ENCODE data around the gene UBAC1.

DNA sequence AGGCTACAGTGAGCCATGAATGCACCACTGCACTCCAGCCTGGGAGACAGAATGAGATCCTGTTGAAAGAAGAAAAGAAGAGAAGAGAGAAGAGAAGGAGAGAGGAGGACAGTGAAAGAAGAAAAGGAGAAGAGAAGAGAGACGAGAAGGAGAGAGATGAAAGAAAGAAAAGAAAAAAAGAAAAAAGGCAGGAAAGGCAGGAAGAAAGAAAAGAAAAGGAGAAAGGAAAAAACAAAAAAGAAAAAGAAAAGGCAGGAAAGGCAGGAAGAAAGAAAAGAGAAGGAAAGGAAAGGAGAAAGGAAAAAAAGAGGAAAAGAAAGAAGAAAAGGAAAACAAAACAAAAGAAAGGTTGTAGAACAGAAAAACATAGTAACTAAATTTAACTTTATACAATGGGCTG lies 68.1 kb downstream of the UBAC1 start:
- TF ChIP-seq POLR2A (IDR thresholded peaks at IDR 0.05; ENCODE audit: low read length) (no peak), GATA1 (IDR thresholded peaks at IDR 0.05; ENCODE audit: low read depth, low read length) (no peak)

Data from erythroblast (primary cell).